GM19025 (cell line): Measurements from ENCODE around the gene KCNIP4.
"Not testable (repeated sequence)": the region's sequence is repeated elsewhere in the genome, so short reads cannot be mapped to it uniquely, and the experiment has no call there.

ENCODE experiments used
- ATAC-seq: cut with Tn5 transposase; IDR thresholded peaks from one replicate; pipeline ENCODE4 v1.9.1; 2021; ENCODE audit warnings: mild to moderate bottlenecking, low read depth, moderate library complexity; ENCODE audit not compliant: unreplicated experiment

The KCNIP4 gene

GRCh38 chr4:21948347-21949072, at the start of gene KCNIP4:
KCNIP4 (minus strand) TSS chr4:21948772.
- ATAC-seq = no peak

- ATAC-seq = not testable (repeated sequence)
Measured at GRCh38 chr4:21996618-21997017, 48.0 kb upstream of the KCNIP4 start.

GRCh38 chr4:21992330-21992729, 43.8 kb upstream of the KCNIP4 start:
- ATAC-seq = no peak

- no peak for ATAC-seq
Measured at GRCh38 chr4:21991562-21991961, 43.0 kb upstream of the KCNIP4 start.

GRCh38 chr4:21991050-21991449, 42.5 kb upstream of the KCNIP4 start:
- ATAC-seq = no peak

- ATAC-seq = no peak
Measured at GRCh38 chr4:21989351-21989750, 40.8 kb upstream of the KCNIP4 start.

GRCh38 chr4:21986307-21986706, 37.7 kb upstream of the KCNIP4 start:
- no peak for ATAC-seq

GRCh38 chr4:21982087-21982486, 33.5 kb upstream of the KCNIP4 start:
- no peak for ATAC-seq

GRCh38 chr4:21979196-21979595, 30.6 kb upstream of the KCNIP4 start:
- ATAC-seq = no peak

GRCh38 chr4:21976166-21976565, 27.6 kb upstream of the KCNIP4 start:
- no peak for ATAC-seq

GRCh38 chr4:21973850-21974249, 25.3 kb upstream of the KCNIP4 start:
- no peak for ATAC-seq

- no peak for ATAC-seq
Measured at GRCh38 chr4:21964762-21965319, 16.3 kb upstream of the KCNIP4 start.

GRCh38 chr4:21962691-21963090, 14.1 kb upstream of the KCNIP4 start:
- no peak for ATAC-seq

- ATAC-seq = no peak
Measured at GRCh38 chr4:21960793-21961192, 12.2 kb upstream of the KCNIP4 start.

- no peak for ATAC-seq
Measured at GRCh38 chr4:21954916-21955315, 6.3 kb upstream of the KCNIP4 start.

GRCh38 chr4:21953653-21954052, 5.1 kb upstream of the KCNIP4 start:
- ATAC-seq = no peak

GRCh38 chr4:21952549-21952948, 4.0 kb upstream of the KCNIP4 start:
- no peak for ATAC-seq

GRCh38 chr4:21949073-21949457, 493 bp upstream of the KCNIP4 start:
- ATAC-seq = no peak

- ATAC-seq = no peak
Measured at GRCh38 chr4:21947791-21948346, 703 bp downstream of the KCNIP4 start.

- no peak for ATAC-seq
Measured at GRCh38 chr4:21946858-21947257, 1.7 kb downstream of the KCNIP4 start.

GRCh38 chr4:21921526-21922180, 26.9 kb downstream of the KCNIP4 start:
- ATAC-seq = no peak

- ATAC-seq = no peak
Measured at GRCh38 chr4:21915761-21916160, 32.8 kb downstream of the KCNIP4 start.
